ENCODE results near the gene TMEM176B. TPM values are rescaled to one million over a fixed set of nuclear protein-coding genes. Genes with fewer than 3 reads are reported as not detected.

The TMEM176B gene
- total and polyA plus RNA-seq, 3 donors from 2014 or later = 3.9 to 69.3 (median 6.6) TPM

GRCh38 chr7:150769768-150770167 lies 30.4 kb downstream of the TMEM176B start:
- Histone ChIP-seq H3K4me1 (no peaks in the 10 kb centered on the region), H3K36me3 (ENCODE audit: low read depth, missing control alignments) (no peaks in the 10 kb centered on the region), H3K9me3 (no peaks in the 10 kb centered on the region), H3K27ac (no peak overlapping the region), H3K4me3 (no peak overlapping the region), H3K27me3 (no peaks in the 10 kb centered on the region)
- TF ChIP-seq POLR2A (IDR thresholded peaks at IDR 0.05) = no peak
- TF ChIP-seq CTCF (IDR thresholded peaks at IDR 0.05) = no peak
- intact Hi-C loops (cut with DNase I; ENCODE audit: low total_unique reads) = no loop called here
- 89 to 93% methylated on average over 4 of the region's 4 CpGs for WGBS, 2 donors
- no peak for DNase-seq

- intact Hi-C loops (cut with DNase I; ENCODE audit: low total_unique reads) = no loop called here
- Histone ChIP-seq H3K4me3 (no peak overlapping the region), H3K36me3 (ENCODE audit: low read depth, missing control alignments) (no peaks in the 10 kb centered on the region), H3K27ac (no peak overlapping the region), H3K27me3 (no peaks in the 10 kb centered on the region), H3K9me3 (no peaks in the 10 kb centered on the region), H3K4me1 (no peaks in the 10 kb centered on the region)
- no peak for DNase-seq
- TF ChIP-seq POLR2A (IDR thresholded peaks at IDR 0.05) = no peak
- TF ChIP-seq CTCF (IDR thresholded peaks at IDR 0.05) = no peak
These were observed 33.8 kb downstream of the TMEM176B start for GRCh38 chr7:150766334-150766709.

DNA sequence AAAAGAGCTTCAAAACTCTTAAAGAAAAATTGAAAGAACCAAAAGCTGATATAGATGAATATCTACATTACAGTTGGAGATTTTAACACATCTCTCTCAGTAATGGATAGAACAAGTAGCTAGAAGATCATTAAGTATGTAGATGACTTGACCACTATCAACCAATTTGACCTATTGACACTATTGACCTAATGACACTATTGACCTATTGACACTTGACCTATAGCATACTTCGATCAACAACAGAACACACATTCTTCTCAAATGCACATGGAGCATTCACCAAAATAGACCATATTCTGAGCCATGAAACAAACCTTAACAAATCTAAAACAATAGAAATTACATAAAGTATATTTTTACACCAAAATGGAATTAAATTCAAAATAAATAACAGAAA lies 40.7 kb downstream of the TMEM176B start:
- H3K36me3 ChIP-seq (ENCODE audit: low read depth, missing control alignments) = no peaks in the 10 kb centered on the region
- no peaks in the 10 kb centered on the region for H3K4me1 ChIP-seq
- no peaks in the 10 kb centered on the region for H3K9me3 ChIP-seq
- WGBS, 2 donors = 78 to 83% methylated on average over 1 of the region's 1 CpG
- no peak overlapping the region for H3K27ac ChIP-seq
- intact Hi-C loops (cut with DNase I; ENCODE audit: low total_unique reads) = loop anchor here (5.0 kb wide), 1 partner anchor 312 kb away; no protein-coding TSS in a partner anchor
- no peaks in the 10 kb centered on the region for H3K27me3 ChIP-seq
- DNase-seq = no peak
- H3K4me3 ChIP-seq = no peak overlapping the region
- TF ChIP-seq CTCF (IDR thresholded peaks at IDR 0.05) (no peak), POLR2A (IDR thresholded peaks at IDR 0.05) (no peak)

GRCh38 chr7:150756858-150757257 lies 43.3 kb downstream of the TMEM176B start:
- no peak for DNase-seq
- intact Hi-C loops (cut with DNase I; ENCODE audit: low total_unique reads) = loop anchor here (5.0 kb wide), 1 partner anchor 310 kb away; no protein-coding TSS in a partner anchor
- TF ChIP-seq CTCF (IDR thresholded peaks at IDR 0.05) (peak in 2 of 3 experiments; percentile 17 to 19), POLR2A (IDR thresholded peaks at IDR 0.05) (no peak)
- Histone ChIP-seq H3K27me3 (no peaks in the 10 kb centered on the region), H3K4me1 (no peaks in the 10 kb centered on the region), H3K36me3 (ENCODE audit: low read depth, missing control alignments) (no peaks in the 10 kb centered on the region), H3K4me3 (no peak overlapping the region), H3K27ac (no peak overlapping the region), H3K9me3 (no peaks in the 10 kb centered on the region)
- WGBS, 2 donors = 47 to 75% methylated on average over 1 of the region's 1 CpG

DNA sequence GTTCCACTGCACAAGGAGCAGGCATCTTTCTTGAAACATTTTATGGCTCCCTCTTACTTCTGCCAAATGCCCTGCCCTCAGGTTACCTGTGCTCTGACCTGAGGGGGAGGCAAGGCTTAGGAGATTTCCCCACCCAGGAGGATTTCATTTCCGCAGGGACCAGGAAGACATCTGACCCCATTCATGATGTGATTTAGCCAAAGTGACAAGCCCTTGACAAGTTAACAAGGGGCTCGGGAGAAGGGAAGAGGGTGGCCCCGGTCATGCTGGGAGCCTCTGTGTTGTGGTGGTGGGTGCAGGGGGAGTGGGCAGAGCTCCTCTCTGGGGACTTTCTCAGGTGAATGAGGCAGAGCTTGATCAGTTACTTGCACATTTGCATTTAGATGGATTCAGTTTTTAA lies 44.0 kb downstream of the TMEM176B start:
- TF ChIP-seq CTCF (IDR thresholded peaks at IDR 0.05) (no peak), POLR2A (IDR thresholded peaks at IDR 0.05) (no peak)
- no peaks in the 10 kb centered on the region for H3K9me3 ChIP-seq
- no peak overlapping the region for H3K27ac ChIP-seq
- H3K4me3 ChIP-seq = no peak overlapping the region
- no peaks in the 10 kb centered on the region for H3K4me1 ChIP-seq
- 56 to 85% methylated on average over 3 of the region's 3 CpGs for WGBS, 2 donors
- no peaks in the 10 kb centered on the region for H3K27me3 ChIP-seq
- intact Hi-C loops (cut with DNase I; ENCODE audit: low total_unique reads) = loop anchor here (5.0 kb wide), 1 partner anchor 309 kb away; no protein-coding TSS in a partner anchor
- H3K36me3 ChIP-seq (ENCODE audit: low read depth, missing control alignments) = no peaks in the 10 kb centered on the region
- no peak for DNase-seq

Measured in testis (tissue), 3 donors.